Activated CD4-positive, alpha-beta T cell treated with anti-CD3 and anti-CD28 coated beads for 48 hours (primary cell): ENCODE data around the gene CNIH2.
"Not testable (repeated sequence)": the region's sequence is repeated elsewhere in the genome, so short reads cannot be mapped to it uniquely, and the experiment has no call there.

Experiments
- DNase-seq: peaks from one replicate; pipeline ENCODE4 v3.0.0-alpha.2; 2020

CNIH2 gene

GRCh38 chr11:66292543-66293332 is 14.8 kb downstream of the CNIH2 start:
- no peak for DNase-seq

- no peak for DNase-seq
These were observed 15.4 kb downstream of the CNIH2 start for GRCh38 chr11:66293352-66293751.

- DNase-seq = no peak
These were observed 16.0 kb downstream of the CNIH2 start for GRCh38 chr11:66293777-66294625.

- no peak for DNase-seq
These were observed 16.9 kb downstream of the CNIH2 start for GRCh38 chr11:66294626-66295620.

- no peak for DNase-seq
These were observed 19.6 kb downstream of the CNIH2 start for GRCh38 chr11:66297610-66298009.

- no peak for DNase-seq
These were observed 21.2 kb downstream of the CNIH2 start for GRCh38 chr11:66299186-66299585.

GRCh38 chr11:66302656-66303055 is 24.7 kb downstream of the CNIH2 start:
- DNase-seq = no peak

GRCh38 chr11:66309475-66309874 is 31.5 kb downstream of the CNIH2 start:
- DNase-seq = no peak

- DNase-seq = no peak
These were observed 32.3 kb downstream of the CNIH2 start for GRCh38 chr11:66310324-66310723.

- DNase-seq = not testable (repeated sequence)
These were observed 32.9 kb downstream of the CNIH2 start for GRCh38 chr11:66310803-66311440.

GRCh38 chr11:66311470-66311964 is 33.5 kb downstream of the CNIH2 start:
- no peak for DNase-seq

GRCh38 chr11:66311965-66312548 is 34.1 kb downstream of the CNIH2 start:
- DNase-seq = peak; percentile 97

- peak; percentile 97 for DNase-seq
These were observed 34.8 kb downstream of the CNIH2 start for GRCh38 chr11:66312549-66313320.

- no peak for DNase-seq
These were observed 35.6 kb downstream of the CNIH2 start for GRCh38 chr11:66313321-66314185.

GRCh38 chr11:66314186-66314501 is 36.2 kb downstream of the CNIH2 start:
- DNase-seq = no peak

- DNase-seq = no peak
These were observed 36.9 kb downstream of the CNIH2 start for GRCh38 chr11:66314561-66315497.

GRCh38 chr11:66315498-66315885 is 37.5 kb downstream of the CNIH2 start:
- DNase-seq = no peak

GRCh38 chr11:66315921-66316811 is 38.2 kb downstream of the CNIH2 start:
- no peak for DNase-seq
